Activated CD4-positive, alpha-beta memory T cell treated with anti-CD3 and anti-CD28 coated beads for 36 hours (primary cell): ENCODE results near the gene RTKN2. TPM values are rescaled to one million over a fixed set of nuclear protein-coding genes. Genes with fewer than 3 reads are reported as not detected.
"Not testable (repeated sequence)": the region's sequence is repeated elsewhere in the genome, so short reads cannot be mapped to it uniquely, and the experiment has no call there.

Experiments used
- CTCF ChIA-PET: fragments of 350-600 bp; sonication (Branson Sonifier 250); formaldehyde crosslinking; loops from one replicate; lab custom pipeline; 2021; ENCODE audit warnings: antibody characterized with exemption, inconsistent platforms; lab: Charles Lee
- POLR2A ChIA-PET: fragments of 350-600 bp; sonication (Branson Sonifier 250); formaldehyde crosslinking; loops from one replicate; lab custom pipeline; 2021; ENCODE audit warnings: antibody characterized with exemption; lab: Charles Lee
- DNase-seq: peaks from one replicate; pipeline ENCODE4 v3.0.0-alpha.2; 2020
- H3K27ac Mint-ChIP-seq: one replicate; pipeline ENCODE4 v1.8.0; 2021; ENCODE audit warnings: mixed read lengths
- H3K27me3 Mint-ChIP-seq: one replicate; pipeline ENCODE4 v1.8.0; 2021; ENCODE audit warnings: mixed read lengths
- H3K36me3 Mint-ChIP-seq: one replicate; pipeline ENCODE4 v1.8.0; 2021; ENCODE audit warnings: mixed read lengths
- H3K4me1 Mint-ChIP-seq: one replicate; pipeline ENCODE4 v1.8.0; 2021; ENCODE audit warnings: low read depth, mixed read lengths
- H3K4me3 Mint-ChIP-seq: one replicate; pipeline ENCODE4 v1.8.0; 2021; ENCODE audit warnings: mild to moderate bottlenecking, mixed read lengths
- H3K9me3 Mint-ChIP-seq: one replicate; pipeline ENCODE4 v1.8.0; 2021; ENCODE audit warnings: mixed read lengths
- intact Hi-C: fragments of 100-400 bp; cut with micrococcal nuclease; formaldehyde crosslinking; loops from one replicate; pipeline ENCODE4 v1.15.1; 2023
- total RNA-seq, 2 experiments: library from RNA; stranded (reverse); gene quantifications; one replicate each; pipeline ENCODE4 v1.2.3, GENCODE V29; 2021

The RTKN2 gene
- total RNA-seq, 2 experiments from 2014 or later = 5.1 to 5.9 TPM

- DNase-seq, H3K4me3 Mint-ChIP-seq, H3K9me3 Mint-ChIP-seq, intact Hi-C loops, H3K27ac Mint-ChIP-seq, CTCF ChIA-PET, H3K36me3 Mint-ChIP-seq, H3K27me3 Mint-ChIP-seq, H3K4me1 Mint-ChIP-seq, POLR2A ChIA-PET: not testable (repeated sequence)
Measured at GRCh38 chr10:62280392-62280791, 11.7 kb upstream of the RTKN2 start.

- Mint-ChIP-seq H3K36me3 (no peaks in the 10 kb centered on the region), H3K4me3 (no peak overlapping the region), H3K27ac (no peak overlapping the region), H3K9me3 (no peaks in the 10 kb centered on the region), H3K27me3 (no peaks in the 10 kb centered on the region), H3K4me1 (no peaks in the 10 kb centered on the region)
- POLR2A ChIA-PET = no interaction called here
- intact Hi-C loops = no loop called here
- CTCF ChIA-PET = no interaction called here
- DNase-seq = no peak
Measured at GRCh38 chr10:62278441-62278910, 9.8 kb upstream of the RTKN2 start.

GRCh38 chr10:62277971-62278370 is 9.3 kb upstream of the RTKN2 start:
- POLR2A ChIA-PET = no interaction called here
- H3K27ac Mint-ChIP-seq = no peak overlapping the region
- no peaks in the 10 kb centered on the region for H3K36me3 Mint-ChIP-seq
- CTCF ChIA-PET = no interaction called here
- no peaks in the 10 kb centered on the region for H3K4me1 Mint-ChIP-seq
- no peaks in the 10 kb centered on the region for H3K27me3 Mint-ChIP-seq
- intact Hi-C loops = no loop called here
- H3K9me3 Mint-ChIP-seq = no peaks in the 10 kb centered on the region
- DNase-seq = no peak
- H3K4me3 Mint-ChIP-seq = no peak overlapping the region

GRCh38 chr10:62270020-62270419 is 1.4 kb upstream of the RTKN2 start:
- peak; percentile 24 for DNase-seq
- CTCF ChIA-PET = interaction anchor here (1.8 kb wide), 1 partner anchor 231 kb away, joined by 6 read pairs; no protein-coding TSS in a partner anchor
- Mint-ChIP-seq H3K27ac (no peak overlapping the region), H3K4me3 (peak overlapping the region; percentile 11), H3K27me3 (peaks cover 7% of the 10 kb centered on the region), H3K9me3 (no peaks in the 10 kb centered on the region), H3K36me3 (no peaks in the 10 kb centered on the region), H3K4me1 (peaks cover 21% of the 10 kb centered on the region)
- intact Hi-C loops = no loop called here
- POLR2A ChIA-PET = no interaction called here

GRCh38 chr10:62268027-62268398 is 631 bp downstream of the RTKN2 start:
- Mint-ChIP-seq H3K9me3 (no peaks in the 10 kb centered on the region), H3K27me3 (peaks cover 7% of the 10 kb centered on the region), H3K4me1 (peaks cover 28% of the 10 kb centered on the region), H3K36me3 (no peaks in the 10 kb centered on the region), H3K27ac (no peak overlapping the region), H3K4me3 (peak overlapping the region; percentile 80)
- DNase-seq = no peak
- CTCF ChIA-PET = interaction anchor here (1.8 kb wide), 1 partner anchor 229 kb away, joined by 6 read pairs; no protein-coding TSS in a partner anchor
- POLR2A ChIA-PET = interaction anchor here (1.6 kb wide), 1 partner anchor 165 kb away, joined by 4 read pairs; no protein-coding TSS in a partner anchor
- intact Hi-C loops = loop anchor here (1.0 to 2.0 kb wide), 2 partner anchors 107 to 158 kb away; partner anchors contain the start of gene ZNF365

- no peak for DNase-seq
- H3K4me3 Mint-ChIP-seq = no peak overlapping the region
- no peak overlapping the region for H3K27ac Mint-ChIP-seq
- POLR2A ChIA-PET = interaction anchor here (0.6 to 1.1 kb wide), 2 partner anchors 82 to 274 kb away, joined by 3 read pairs; no protein-coding TSS in a partner anchor
- H3K4me1 Mint-ChIP-seq = peaks cover 28% of the 10 kb centered on the region
- no peaks in the 10 kb centered on the region for H3K9me3 Mint-ChIP-seq
- no peaks in the 10 kb centered on the region for H3K36me3 Mint-ChIP-seq
- peaks cover 7% of the 10 kb centered on the region for H3K27me3 Mint-ChIP-seq
- intact Hi-C loops = no loop called here
- CTCF ChIA-PET = interaction anchor here (0.9 to 3.0 kb wide), 4 partner anchors 120 to 516 kb away, joined by 3 to 17 read pairs (median 3); no protein-coding TSS in a partner anchor
Measured at GRCh38 chr10:62266611-62267010, 2.0 kb downstream of the RTKN2 start.

GRCh38 chr10:62266147-62266546 is 2.5 kb downstream of the RTKN2 start:
- Mint-ChIP-seq H3K27ac (no peak overlapping the region), H3K4me3 (no peak overlapping the region), H3K9me3 (no peaks in the 10 kb centered on the region), H3K36me3 (no peaks in the 10 kb centered on the region), H3K27me3 (peaks cover 7% of the 10 kb centered on the region), H3K4me1 (peaks cover 28% of the 10 kb centered on the region)
- POLR2A ChIA-PET = interaction anchor here (1.1 kb wide), 1 partner anchor 273 kb away, joined by 3 read pairs; no protein-coding TSS in a partner anchor
- DNase-seq = no peak
- CTCF ChIA-PET = interaction anchor here (0.6 to 3.0 kb wide), 8 partner anchors 121 to 721 kb away, joined by 3 to 17 read pairs (median 3); no protein-coding TSS in a partner anchor
- intact Hi-C loops = no loop called here

- intact Hi-C loops = loop anchor here (2.0 kb wide), 1 partner anchor 160 kb away; no protein-coding TSS in a partner anchor
- H3K27me3 Mint-ChIP-seq = peaks cover 3% of the 10 kb centered on the region
- DNase-seq = no peak
- H3K4me1 Mint-ChIP-seq = peaks cover 28% of the 10 kb centered on the region
- ChIA-PET POLR2A (interaction anchor here (1.0 to 1.7 kb wide), 3 partner anchors 11 to 368 kb away, joined by 3 to 5 read pairs (median 3); no protein-coding TSS in a partner anchor), CTCF (interaction anchor here (0.6 to 3.0 kb wide), 26 partner anchors 9 to 819 kb away, joined by 3 to 17 read pairs (median 3); no protein-coding TSS in a partner anchor)
- no peak overlapping the region for H3K4me3 Mint-ChIP-seq
- H3K9me3 Mint-ChIP-seq = no peaks in the 10 kb centered on the region
- no peaks in the 10 kb centered on the region for H3K36me3 Mint-ChIP-seq
- H3K27ac Mint-ChIP-seq = no peak overlapping the region
Measured at GRCh38 chr10:62264702-62265436, 3.8 kb downstream of the RTKN2 start.

GRCh38 chr10:62264126-62264525 is 4.5 kb downstream of the RTKN2 start:
- intact Hi-C loops = loop anchor here (2.0 kb wide), 1 partner anchor 161 kb away; no protein-coding TSS in a partner anchor
- Mint-ChIP-seq H3K27me3 (peaks cover 3% of the 10 kb centered on the region), H3K27ac (no peak overlapping the region), H3K4me1 (peaks cover 22% of the 10 kb centered on the region), H3K36me3 (no peaks in the 10 kb centered on the region), H3K9me3 (no peaks in the 10 kb centered on the region), H3K4me3 (no peak overlapping the region)
- ChIA-PET CTCF (interaction anchor here (0.6 to 3.0 kb wide), 19 partner anchors 11 to 367 kb away, joined by 3 to 17 read pairs (median 4); no protein-coding TSS in a partner anchor), POLR2A (interaction anchor here (1.4 to 1.7 kb wide), 2 partner anchors 11 to 210 kb away, joined by 3 to 5 read pairs; no protein-coding TSS in a partner anchor)
- no peak for DNase-seq

GRCh38 chr10:62261666-62262065 is 7.0 kb downstream of the RTKN2 start:
- peaks cover 12% of the 10 kb centered on the region for H3K4me1 Mint-ChIP-seq
- ChIA-PET CTCF (interaction anchor here (1.3 to 1.4 kb wide), 2 partner anchors 153 to 177 kb away, joined by 3 to 4 read pairs; no protein-coding TSS in a partner anchor), POLR2A (no interaction called here)
- no peaks in the 10 kb centered on the region for H3K36me3 Mint-ChIP-seq
- H3K9me3 Mint-ChIP-seq = no peaks in the 10 kb centered on the region
- DNase-seq = no peak
- no peak overlapping the region for H3K4me3 Mint-ChIP-seq
- H3K27me3 Mint-ChIP-seq = no peaks in the 10 kb centered on the region
- H3K27ac Mint-ChIP-seq = no peak overlapping the region
- intact Hi-C loops = no loop called here

- ChIA-PET POLR2A (no interaction called here), CTCF (no interaction called here)
- intact Hi-C loops = no loop called here
- H3K36me3 Mint-ChIP-seq = no peaks in the 10 kb centered on the region
- DNase-seq = no peak
- no peaks in the 10 kb centered on the region for H3K9me3 Mint-ChIP-seq
- H3K27me3 Mint-ChIP-seq = no peaks in the 10 kb centered on the region
- peaks cover 7% of the 10 kb centered on the region for H3K4me1 Mint-ChIP-seq
- no peak overlapping the region for H3K4me3 Mint-ChIP-seq
- no peak overlapping the region for H3K27ac Mint-ChIP-seq
Measured at GRCh38 chr10:62259998-62260397, 8.6 kb downstream of the RTKN2 start.

GRCh38 chr10:62259456-62259855 is 9.2 kb downstream of the RTKN2 start:
- H3K4me3 Mint-ChIP-seq = no peak overlapping the region
- no peaks in the 10 kb centered on the region for H3K9me3 Mint-ChIP-seq
- peaks cover 3% of the 10 kb centered on the region for H3K4me1 Mint-ChIP-seq
- H3K27me3 Mint-ChIP-seq = no peaks in the 10 kb centered on the region
- POLR2A ChIA-PET = no interaction called here
- no peak overlapping the region for H3K27ac Mint-ChIP-seq
- intact Hi-C loops = no loop called here
- no peak for DNase-seq
- CTCF ChIA-PET = no interaction called here
- no peaks in the 10 kb centered on the region for H3K36me3 Mint-ChIP-seq
